LoVo (cell line): ENCODE measurements around the gene KRTAP20-4.

Experiments
- DNase-seq: peaks from one replicate; pipeline ENCODE4 v3.0.0-alpha.2; 2016; ENCODE audit warnings: low spot score

Gene KRTAP20-4

DNA sequence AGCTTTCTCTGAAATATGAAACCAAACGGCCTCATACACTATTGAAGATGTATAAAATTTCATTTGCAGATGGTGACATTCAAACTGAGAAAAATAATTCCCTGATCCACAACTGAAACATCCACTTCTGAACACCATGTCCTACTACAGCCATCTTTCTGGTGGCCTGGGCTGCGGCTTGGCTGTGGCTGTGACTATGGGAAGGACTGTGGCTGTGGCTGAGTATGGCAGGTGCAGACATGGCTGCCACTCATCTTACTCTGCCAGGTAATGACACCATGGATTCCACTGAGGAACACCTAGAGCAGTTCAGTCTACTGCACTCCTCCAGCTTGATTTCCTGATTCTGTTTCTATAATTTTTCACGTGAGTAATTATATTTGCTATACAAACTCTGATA, at the start of gene KRTAP20-4:
Gene KRTAP20-4, plus strand, starts transcription at position 106 of the 400 bp plus-strand sequence.
- DNase-seq, result no peak

DNA sequence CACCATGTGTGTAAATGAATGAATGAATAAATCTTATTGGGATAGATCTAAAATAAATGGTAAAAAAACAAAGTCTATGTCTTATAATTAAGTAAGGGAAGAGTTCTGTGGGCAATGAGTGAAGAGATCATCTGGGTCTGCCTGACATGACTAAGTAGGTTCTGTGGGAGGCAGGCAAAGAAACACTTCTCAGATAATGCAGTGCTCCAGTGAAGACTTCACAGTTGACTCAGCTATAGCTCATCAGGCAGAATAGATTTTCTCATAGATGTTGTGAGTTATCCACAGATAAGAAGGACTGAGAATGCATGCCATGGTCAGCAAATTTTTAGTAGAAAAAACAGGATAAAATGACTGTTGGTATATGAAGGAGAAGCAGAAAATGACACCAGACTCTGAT, 42.7 kb upstream of the KRTAP20-4 start:
- DNase-seq, result no peak

DNA sequence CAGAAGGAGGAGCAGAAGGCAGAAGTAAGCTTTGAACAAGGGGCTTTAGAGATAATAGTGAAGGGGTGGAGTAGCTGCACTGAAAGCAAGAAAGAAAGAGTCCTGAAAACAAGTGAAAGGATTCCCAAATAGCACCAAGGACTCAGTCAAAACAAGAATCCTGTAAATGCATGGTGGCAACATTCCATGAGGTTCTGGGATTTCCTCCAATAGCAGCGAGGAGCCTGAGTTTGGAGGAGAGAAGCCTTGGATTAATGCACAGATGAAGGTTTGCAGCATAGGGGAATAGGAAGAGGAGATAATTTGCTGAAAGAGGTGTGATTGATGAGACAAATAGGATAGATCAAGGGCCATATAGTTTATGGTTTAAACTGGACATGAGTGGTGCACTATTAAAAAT, 41.1 kb upstream of the KRTAP20-4 start:
- DNase-seq, result no peak

DNA sequence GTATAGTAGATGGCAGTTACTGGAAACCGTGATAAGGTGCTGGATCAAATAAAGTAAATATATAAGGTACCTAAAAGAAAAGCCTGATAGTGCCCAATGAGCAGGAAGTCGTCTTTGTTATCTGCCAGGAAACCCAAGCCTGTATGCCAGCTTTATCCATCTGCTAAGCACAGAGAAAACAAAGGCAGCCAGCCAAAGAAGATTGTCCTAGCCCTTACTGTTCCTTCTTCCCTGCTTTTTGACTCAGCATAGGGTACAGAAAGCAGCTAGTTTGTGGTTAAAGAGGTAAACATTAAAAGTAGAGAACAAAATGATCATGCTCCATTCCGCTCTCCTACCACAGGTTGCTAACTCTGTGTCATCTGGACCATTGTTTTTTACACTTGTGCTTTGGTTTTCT, 40.3 kb upstream of the KRTAP20-4 start:
- DNase-seq, result no peak

DNA sequence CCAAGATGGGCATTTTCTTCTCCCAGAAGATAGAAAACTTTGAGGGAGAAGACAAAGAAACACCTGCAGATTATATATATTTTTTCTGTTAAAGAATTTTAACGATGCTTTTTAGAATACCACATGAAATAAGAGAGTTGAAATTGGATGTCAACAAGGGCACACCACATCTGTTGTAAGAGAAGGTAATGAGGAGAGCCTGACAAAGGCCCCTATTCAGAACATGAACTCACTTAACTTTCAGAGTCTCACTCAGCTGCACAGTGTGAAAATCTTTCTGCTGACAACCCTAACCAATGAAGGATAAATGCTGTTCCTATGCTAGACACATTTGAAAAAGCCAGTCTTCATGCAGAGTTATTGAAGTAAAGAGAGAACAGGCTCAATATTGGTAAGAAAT, 37.6 kb upstream of the KRTAP20-4 start:
- no peak for DNase-seq

DNA sequence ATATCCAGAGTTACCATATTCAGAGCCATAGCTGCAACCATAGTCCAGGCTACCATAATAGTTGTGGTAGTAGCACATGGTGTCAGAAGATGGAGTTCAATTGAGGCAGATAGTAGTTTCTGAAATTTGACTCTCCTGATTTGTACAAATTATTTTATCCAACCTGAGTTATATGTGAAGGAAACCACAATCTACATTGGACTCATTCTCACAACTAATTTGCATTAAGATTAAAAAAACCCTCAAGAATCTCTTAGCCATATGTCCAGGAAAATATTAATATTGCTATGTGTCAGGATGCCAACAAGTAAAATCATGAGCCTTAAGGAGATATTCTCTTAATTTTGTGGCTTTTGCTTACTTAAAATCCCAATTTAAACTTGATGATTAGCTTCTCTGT, 30.1 kb upstream of the KRTAP20-4 start, which contains the start of gene KRTAP22-2:
Gene KRTAP22-2, minus strand, starts transcription at position 101 of the 400 bp plus-strand sequence.
- DNase-seq, result no peak

DNA sequence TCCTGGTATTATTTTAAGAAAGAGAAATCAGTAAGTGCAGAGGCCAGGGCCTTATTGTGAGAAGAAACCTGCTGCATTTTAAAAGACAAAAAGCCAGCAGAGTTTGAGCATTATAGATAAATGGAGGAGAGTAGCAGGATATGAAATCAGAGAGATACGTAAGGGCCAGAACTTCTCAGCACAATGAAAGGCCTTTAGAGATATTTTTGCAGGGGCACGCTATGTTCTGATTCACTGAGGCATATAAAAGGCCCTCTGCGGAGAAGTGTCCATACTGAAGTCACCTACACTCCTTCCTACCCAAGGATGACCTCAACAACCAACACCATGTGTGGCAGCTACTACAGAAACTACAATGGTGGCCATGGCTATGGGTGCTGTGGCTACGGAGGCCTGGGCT, 28.3 kb upstream of the KRTAP20-4 start, which contains the start of gene KRTAP6-3:
Gene KRTAP6-3, plus strand, starts transcription at position 301 of the 400 bp plus-strand sequence. Its CDS starts 6 bp downstream, at position 307.
- no peak for DNase-seq

DNA sequence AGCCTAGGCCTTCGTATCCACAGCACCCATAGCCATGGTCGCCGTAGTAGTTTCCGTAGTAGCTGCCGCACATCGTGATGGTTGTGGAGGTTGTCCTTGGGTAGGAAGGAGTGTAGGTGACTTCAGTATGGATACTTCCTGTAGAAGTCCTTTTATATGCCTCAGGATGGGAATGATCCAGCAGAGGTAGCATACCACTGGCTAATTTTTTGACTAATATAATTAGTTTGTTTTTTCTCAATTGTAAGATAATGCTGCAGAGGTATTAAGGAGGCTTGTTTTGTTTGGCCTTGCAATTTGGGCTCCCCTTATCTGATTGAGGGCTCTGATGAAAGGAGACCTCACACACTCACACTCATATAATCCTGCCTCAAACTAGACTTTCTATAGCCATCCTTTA, 21.6 kb upstream of the KRTAP20-4 start, which contains the start of gene KRTAP6-2:
Gene KRTAP6-2, minus strand, starts transcription at position 101 of the 400 bp plus-strand sequence. Its CDS starts 28 bp downstream, at position 73.
- no peak for DNase-seq

DNA sequence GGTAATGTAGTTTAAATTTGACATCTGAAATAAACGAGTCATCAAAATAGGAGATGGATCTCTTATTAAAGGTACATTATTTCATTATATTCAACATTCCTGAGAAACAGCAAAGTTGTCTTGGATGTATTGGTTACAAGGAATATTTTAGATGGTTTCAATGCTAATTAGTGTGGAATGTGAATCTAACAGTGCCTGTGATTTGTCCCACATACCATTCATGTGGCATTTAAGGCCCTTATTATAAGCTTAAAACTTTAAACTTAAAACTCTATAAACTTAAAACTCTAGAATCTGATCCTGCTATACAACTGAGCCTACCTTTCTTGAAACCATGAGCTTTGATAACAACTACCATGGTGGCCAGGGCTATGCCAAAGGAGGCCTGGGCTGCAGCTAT, 19.6 kb upstream of the KRTAP20-4 start, which contains the start of gene KRTAP22-1:
Gene KRTAP22-1, plus strand, starts transcription at position 301 of the 400 bp plus-strand sequence.
- DNase-seq, result no peak

DNA sequence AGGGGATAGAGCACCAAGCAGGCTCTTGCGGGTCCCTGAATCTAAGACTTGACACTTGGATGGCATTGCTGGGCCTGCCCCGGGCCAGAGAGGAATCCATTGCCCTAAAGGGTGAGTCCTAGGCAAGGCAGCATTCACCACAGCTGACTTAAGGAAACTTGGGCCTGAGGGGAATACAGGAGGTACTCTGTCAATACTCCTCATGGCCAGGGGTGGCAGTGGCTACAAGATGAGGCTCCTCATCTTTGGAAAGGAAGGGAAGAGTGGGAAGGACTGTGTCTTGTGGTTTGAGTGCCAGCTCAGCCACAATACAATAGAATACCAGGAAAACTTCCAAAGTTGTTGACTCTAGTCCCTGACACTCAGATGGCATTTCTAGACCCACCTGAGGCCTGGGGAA, 14.5 kb upstream of the KRTAP20-4 start:
- no peak for DNase-seq

DNA sequence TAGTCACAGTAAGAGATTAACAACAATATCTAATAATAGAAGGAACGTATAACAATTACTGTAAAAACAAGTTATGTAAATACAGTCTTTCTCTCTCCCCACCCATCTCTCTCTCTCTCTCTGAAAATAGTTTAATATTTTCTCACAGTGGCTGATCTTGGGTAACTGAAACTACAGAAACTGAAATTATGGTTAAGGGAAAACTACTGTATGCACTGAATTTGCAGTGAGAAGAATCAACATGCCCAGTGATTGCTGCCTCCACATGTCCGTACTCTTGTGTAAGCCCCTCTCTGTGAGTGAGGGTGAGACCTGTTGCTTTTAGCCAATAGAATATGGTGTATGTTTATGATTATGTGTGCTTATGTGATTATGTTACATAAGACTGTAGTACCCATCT, 8.3 kb upstream of the KRTAP20-4 start:
- no peak for DNase-seq

DNA sequence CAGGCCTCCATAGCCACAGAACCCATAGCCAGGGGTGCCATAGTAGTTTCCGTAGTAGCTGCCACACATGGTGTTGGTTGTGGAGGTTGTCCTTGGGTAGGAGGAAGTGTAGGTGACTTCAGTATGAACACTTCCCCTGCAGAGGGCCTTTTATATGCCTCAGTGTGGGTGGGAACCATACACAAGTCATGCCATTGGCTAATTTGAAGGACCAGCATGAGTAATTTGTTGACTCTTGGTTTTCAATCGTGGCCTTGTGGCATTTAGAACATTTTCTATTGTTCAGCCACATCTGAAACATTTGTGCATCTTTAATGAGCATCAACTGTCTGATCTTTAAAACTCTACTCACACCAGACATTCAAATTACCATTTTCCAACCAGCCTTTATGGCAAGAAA, 6.6 kb upstream of the KRTAP20-4 start, which contains the start of gene KRTAP6-1:
Gene KRTAP6-1, minus strand, starts transcription at position 95 of the 400 bp plus-strand sequence. Its CDS starts 26 bp downstream, at position 69.
- DNase-seq, result no peak

DNA sequence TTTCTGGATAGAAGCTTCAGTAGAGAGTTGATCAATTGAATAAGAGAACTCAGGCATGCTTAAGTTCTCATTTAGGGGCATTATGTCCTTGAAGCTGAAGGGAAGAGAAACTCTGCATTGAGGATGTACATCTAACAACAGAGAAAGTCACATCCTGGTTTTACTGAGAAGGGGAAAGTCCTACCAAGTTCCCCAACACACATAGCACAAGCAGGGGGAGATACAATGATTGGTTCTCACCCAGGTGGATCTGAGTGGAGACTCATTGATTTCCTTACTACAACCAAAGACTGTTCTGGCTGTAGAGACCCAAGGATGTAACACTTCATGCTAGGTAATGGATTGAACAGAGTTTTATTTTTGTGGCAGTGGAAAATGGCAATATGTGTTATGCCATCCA, 5.2 kb upstream of the KRTAP20-4 start:
- DNase-seq, result no peak

DNA sequence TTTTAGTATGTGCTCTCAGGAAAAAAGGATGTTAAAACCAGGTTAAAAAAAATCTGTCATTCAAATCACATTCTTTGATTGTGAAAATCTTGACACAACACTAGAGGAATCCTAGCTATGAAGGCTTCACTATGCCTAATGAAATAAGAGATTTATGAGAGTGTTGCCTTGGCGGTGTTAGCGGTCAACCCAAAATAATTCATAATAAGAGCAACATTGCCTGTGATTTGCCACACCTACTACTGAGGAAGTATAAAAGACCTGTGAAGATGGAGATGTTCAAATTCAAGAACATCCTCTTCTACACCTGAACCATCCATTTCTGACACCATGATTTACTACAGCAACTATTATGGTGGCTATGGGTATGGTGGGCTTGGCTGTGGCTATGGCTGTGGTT, 4.3 kb upstream of the KRTAP20-4 start, which contains the start of gene KRTAP20-1:
Gene KRTAP20-1, plus strand, starts transcription at position 301 of the 400 bp plus-strand sequence. Its CDS starts 30 bp downstream, at position 331.
- DNase-seq, result no peak

DNA sequence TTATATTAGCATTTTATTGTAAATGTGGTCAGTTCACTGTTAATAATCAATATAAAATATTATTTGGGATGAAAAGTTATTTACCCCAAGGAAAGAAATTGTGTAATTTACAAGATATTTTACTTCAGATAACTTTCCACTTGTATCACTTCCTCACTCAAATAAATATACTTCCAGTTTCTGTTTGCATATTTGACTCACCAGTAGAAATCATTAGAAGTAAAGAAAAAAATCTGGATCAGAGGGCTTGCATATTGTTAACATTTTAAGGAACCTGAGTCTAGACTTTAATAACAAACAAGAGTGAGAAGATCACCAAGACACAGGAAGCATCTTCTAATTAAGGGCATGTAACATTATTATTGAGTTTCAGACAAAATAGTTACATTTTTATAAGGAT, 347 bp upstream of the KRTAP20-4 start:
- no peak for DNase-seq

DNA sequence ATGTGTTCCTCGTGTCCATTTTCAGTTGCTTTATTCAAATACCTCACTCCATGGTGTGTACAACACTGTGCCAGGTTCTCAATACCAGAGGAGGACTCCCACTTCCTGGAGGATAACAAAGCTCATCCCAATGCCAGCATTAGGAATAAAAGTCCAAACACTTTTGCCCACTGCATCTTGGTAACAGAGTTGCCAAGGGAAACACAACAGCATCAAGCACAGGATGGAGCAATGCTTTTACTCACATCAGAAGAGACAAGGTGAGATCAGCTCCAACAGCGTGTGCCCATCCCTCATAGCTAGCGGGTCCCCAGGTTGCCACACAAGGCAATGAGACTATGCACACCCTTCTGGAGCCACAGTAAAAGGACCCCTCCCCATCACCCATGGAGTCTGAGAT, 2.9 kb downstream of the KRTAP20-4 start:
- no peak for DNase-seq

DNA sequence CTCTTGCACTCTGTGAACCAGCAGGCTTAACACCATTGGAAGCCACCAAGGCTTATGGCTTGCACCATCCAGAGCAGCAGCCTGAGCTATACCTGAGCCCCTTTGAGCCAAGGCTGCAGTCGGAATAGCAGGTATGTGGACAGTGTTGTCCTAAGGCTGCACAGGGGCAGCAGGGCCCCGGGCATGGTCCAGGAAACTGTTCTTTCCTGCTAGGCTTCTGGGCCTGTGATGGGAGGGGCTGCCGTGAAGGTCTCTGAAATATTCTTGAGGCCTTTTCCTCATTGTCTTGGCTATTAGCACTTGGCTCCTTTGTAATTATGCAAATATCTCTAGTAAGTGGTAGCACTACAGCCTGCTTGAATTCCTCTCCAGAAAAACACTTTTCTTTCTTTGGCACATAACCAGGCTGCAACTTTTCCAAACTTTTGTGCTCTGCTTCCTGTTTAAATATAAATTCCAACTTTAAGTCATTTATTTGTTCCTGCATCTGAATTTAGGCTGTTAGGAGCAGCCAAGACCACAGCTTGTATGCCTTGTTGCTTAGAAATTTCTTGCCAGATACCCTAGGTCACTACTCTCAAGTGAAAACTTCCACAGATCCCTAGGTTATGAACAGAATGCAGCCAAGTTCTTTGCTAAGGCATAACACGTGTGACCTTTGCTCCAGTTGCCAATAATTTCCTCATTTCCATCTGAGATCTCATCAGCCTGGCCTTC, 5.2 kb downstream of the KRTAP20-4 start:
- DNase-seq, result no peak

DNA sequence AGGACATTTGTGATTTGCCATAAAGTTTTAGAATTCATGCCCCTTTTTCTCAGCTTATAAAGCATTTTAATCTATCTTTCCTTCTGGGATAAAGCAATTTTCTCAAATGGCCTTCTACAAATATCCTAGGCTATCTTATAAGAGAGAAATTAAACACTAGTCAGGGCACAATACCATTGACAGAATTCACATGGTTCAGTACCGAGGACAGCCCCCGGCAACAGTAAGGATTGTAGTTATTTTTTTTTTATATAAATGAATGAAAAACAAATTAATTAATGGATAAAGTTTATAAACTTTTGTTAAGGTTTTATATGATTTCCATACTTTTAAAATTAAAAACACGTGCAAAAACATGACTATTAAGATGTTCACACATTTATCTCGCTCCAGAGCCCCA, 7.7 kb downstream of the KRTAP20-4 start:
- DNase-seq, result no peak

DNA sequence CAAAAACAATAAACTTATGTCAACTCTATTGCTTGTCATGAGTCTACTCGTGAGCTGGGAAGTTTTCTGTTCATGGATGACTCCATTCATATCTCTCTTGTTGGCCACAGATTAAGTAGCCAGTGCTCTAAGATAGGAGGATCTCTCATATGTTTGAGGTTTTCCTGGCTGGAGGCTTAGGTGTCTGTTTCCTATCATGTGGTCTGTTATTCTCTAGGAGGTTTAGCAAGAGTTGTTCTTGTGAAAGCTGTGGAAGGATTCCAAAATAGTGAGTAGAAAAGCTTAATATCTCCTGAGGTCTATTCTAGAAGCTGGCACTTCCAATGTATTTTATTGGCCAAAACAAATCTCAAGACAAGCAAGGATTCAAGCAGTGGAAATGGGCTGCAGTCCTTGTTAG, 8.8 kb downstream of the KRTAP20-4 start:
- no peak for DNase-seq

DNA sequence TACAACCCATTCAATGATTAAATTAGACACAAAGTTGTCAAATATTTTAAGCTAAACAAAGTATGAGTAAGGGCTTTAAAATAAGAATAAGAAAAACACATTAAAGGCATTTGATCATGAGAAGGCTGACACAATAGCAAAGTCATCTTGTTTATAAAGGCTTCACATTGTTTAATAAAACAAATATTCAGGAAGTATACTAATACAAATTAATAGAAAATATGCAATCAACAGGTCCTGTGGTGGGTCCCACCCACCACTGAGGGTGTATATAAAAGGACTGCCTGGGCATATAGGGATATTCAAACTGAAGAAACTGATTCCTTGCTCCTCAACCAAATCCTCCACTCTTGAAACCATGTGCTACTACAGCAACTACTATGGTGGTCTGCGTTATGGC, 14.5 kb downstream of the KRTAP20-4 start, which contains the start of gene KRTAP20-2:
Gene KRTAP20-2, plus strand, starts transcription at position 301 of the 400 bp plus-strand sequence. Its CDS starts 58 bp downstream, at position 359.
- no peak for DNase-seq

DNA sequence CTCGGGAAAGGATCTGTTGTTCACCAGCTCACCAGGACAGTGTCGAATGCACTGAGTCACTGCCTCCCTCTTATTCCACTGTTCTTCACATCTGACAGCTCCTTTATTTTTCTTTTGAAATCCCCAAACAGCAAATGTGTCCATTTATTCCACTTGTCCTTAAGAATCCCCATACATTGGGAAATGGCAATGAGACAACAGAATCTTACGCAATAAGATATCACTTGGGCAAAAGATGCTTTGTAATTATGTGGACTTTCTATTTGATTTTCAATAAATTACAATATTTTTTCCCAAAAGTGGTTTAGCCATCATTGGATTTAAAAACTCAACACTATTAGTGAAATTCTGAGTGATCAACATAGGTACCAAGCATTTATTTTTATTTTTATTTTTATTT, 18.3 kb downstream of the KRTAP20-4 start:
- DNase-seq, result no peak

DNA sequence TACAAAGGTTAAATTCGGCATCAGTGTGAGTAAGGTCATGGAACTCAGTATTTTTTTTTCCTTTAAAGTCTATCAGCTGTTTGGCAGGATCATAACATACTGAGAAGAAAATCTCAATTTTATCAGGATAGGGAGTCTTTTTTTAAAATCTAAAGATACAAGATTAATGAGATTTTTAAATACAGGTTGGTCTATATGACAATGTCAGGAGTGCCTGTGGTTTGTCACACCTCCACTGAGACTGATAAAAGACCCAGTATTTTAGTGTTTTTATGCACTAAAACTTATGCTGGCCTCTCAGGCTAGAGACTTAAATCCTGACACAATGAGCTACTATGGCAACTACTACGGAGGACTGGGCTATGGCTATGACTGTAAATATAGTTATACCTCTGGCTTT, 22.1 kb downstream of the KRTAP20-4 start, which contains the start of gene KRTAP20-3:
Gene KRTAP20-3, plus strand, starts transcription at position 301 of the 400 bp plus-strand sequence.
- DNase-seq, result no peak

DNA sequence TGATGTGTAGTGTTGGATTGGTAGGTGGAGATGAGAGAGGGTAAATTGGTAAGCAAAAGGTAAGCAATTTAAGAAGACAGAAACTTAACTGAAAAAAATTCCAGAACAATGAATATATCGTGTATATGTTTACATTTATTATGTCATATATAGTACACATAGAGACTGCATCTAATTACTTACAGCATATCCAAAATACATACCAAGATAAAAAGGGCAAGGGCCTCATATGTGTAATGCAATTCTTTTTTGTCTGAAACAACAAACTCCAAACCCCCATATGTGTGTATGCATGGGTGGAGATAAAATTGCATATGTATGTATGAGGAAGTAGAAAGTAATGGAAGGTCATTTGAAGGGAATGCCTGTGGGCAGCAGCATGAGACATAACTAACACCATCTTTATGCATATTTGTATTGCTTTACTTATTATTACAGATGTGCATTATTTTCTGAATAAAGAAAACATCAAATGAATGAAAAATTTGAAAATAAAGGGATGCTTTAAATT, 26.5 kb downstream of the KRTAP20-4 start:
- no peak for DNase-seq
